Lower lobe of right lung (tissue), 2 donors: ENCODE measurements around the gene CKAP2. TPM values are rescaled to one million over a fixed set of nuclear protein-coding genes. Genes with fewer than 3 reads are reported as not detected.
"Not testable (repeated sequence)": the region's sequence is repeated elsewhere in the genome, so short reads cannot be mapped to it uniquely, and the experiment has no call there.

Source experiments
- ATAC-seq, 2 donors: fragments of 200-7000 bp; cut with Tn5 transposase; one replicate each; pipeline ENCODE4 v1.9.1; 2020 to 2022; ENCODE audit warnings: mild to moderate bottlenecking in 2 of 2, moderate library complexity in 2 of 2
- DNase-seq: peaks from one replicate; pipeline ENCODE4 v3.0.0-alpha.2; 2020
- H3K27ac ChIP-seq: fragments of 200-600 bp; one replicate; pipeline ENCODE4 v1.8.0; 2022
- H3K27me3 ChIP-seq: fragments of 200-600 bp; one replicate; pipeline ENCODE4 v1.8.0; 2022; ENCODE audit warnings: low read depth
- H3K36me3 ChIP-seq: fragments of 200-600 bp; one replicate; pipeline ENCODE4 v1.8.0; 2022; ENCODE audit warnings: mild to moderate bottlenecking
- H3K4me1 ChIP-seq: fragments of 200-600 bp; one replicate; pipeline ENCODE4 v1.8.0; 2022
- H3K4me3 ChIP-seq: fragments of 200-600 bp; one replicate; pipeline ENCODE4 v1.8.0; 2022; ENCODE audit warnings: mild to moderate bottlenecking
- H3K9me3 ChIP-seq: fragments of 200-600 bp; one replicate; pipeline ENCODE4 v1.8.0; 2022
- CTCF ChIP-seq: fragments of 200-600 bp; IDR thresholded peaks from one replicate; pipeline ENCODE4 v1.8.0; 2022; ENCODE audit warnings: antibody characterized with exemption, mild to moderate bottlenecking
- intact Hi-C: fragments of 100-400 bp; cut with DNase I; formaldehyde crosslinking; loops from one replicate; pipeline ENCODE4 v1.11.0; 2022
- long read RNA-seq: library from polyadenylated mRNA; unstranded; transcript quantifications from one replicate; pipeline ENCODE4 v2.0.0, GENCODE V29; 2021
- total RNA-seq: library from RNA; stranded (reverse); fragmentation: NEBNext Ultra II Directional; extraction: Animal tissue kit (Norgen Biotek cat#: 25700); gene quantifications from one replicate; pipeline ENCODE4 v1.2.1, GENCODE V29; 2021
- donor health status: DM: no; HTN: yes; CAD: no; lungs with severe emphysema.

The CKAP2 gene
- 10.4 TPM for total RNA-seq
- long read RNA-seq, partial matches to known transcripts = 1 of 5 reads
- long read RNA-seq, other reads (novel, unspliced or antisense) = 2 of 5 reads

GRCh38 chr13:52454820-52455676 is at the start of gene CKAP2:
TSS of gene CKAP2 (plus strand) at chr13:52455478. CDS start at chr13:52455557, 79 bp downstream.
- DNase-seq (peak; percentile 97), ATAC-seq (peak; percentile 95 to 96)
- H3K27me3 ChIP-seq = no peaks in the 10 kb centered on the region
- H3K4me1 ChIP-seq = peaks cover 17% of the 10 kb centered on the region
- H3K36me3 ChIP-seq = no peaks in the 10 kb centered on the region
- H3K27ac ChIP-seq = peak within 1 kb of the TSS; percentile 95
- peak within 1 kb of the TSS; percentile 69 for H3K4me3 ChIP-seq
- intact Hi-C loops = no loop called here
- H3K9me3 ChIP-seq = no peaks in the 10 kb centered on the region
- no peak for TF ChIP-seq CTCF

GRCh38 chr13:52405767-52406494 is 49.3 kb upstream of the CKAP2 start, which contains the start of gene THSD1:
TSS of gene THSD1 (minus strand) at chr13:52406172. CDS start at chr13:52402600, 3,572 bp downstream.
- DNase-seq (peak; percentile 69), ATAC-seq (peak; percentile 86 to 92)
- peak within 1 kb of the TSS; percentile 77 for H3K27ac ChIP-seq
- intact Hi-C loops = no loop called here
- TF ChIP-seq CTCF = no peak
- peak within 1 kb of the TSS; percentile 70 for H3K4me3 ChIP-seq
- H3K4me1 ChIP-seq = peaks cover 16% of the 10 kb centered on the region
- peaks cover 10% of the 10 kb centered on the region for H3K36me3 ChIP-seq
- no peaks in the 10 kb centered on the region for H3K9me3 ChIP-seq
- no peaks in the 10 kb centered on the region for H3K27me3 ChIP-seq

GRCh38 chr13:52406629-52407028 is 48.6 kb upstream of the CKAP2 start:
- H3K36me3 ChIP-seq = peaks cover 15% of the 10 kb centered on the region
- intact Hi-C loops = no loop called here
- H3K27ac ChIP-seq = peak overlapping the region; percentile 33
- no peaks in the 10 kb centered on the region for H3K9me3 ChIP-seq
- ATAC-seq (no peak), DNase-seq (no peak)
- no peaks in the 10 kb centered on the region for H3K27me3 ChIP-seq
- TF ChIP-seq CTCF = no peak
- peaks cover 16% of the 10 kb centered on the region for H3K4me1 ChIP-seq
- H3K4me3 ChIP-seq = peak overlapping the region; percentile 70

- peaks cover 16% of the 10 kb centered on the region for H3K4me1 ChIP-seq
- ATAC-seq, H3K27me3 ChIP-seq, DNase-seq, H3K9me3 ChIP-seq, H3K27ac ChIP-seq, H3K4me3 ChIP-seq, intact Hi-C loops: not testable (repeated sequence)
- H3K36me3 ChIP-seq = peaks cover 21% of the 10 kb centered on the region
These were observed 47.8 kb upstream of the CKAP2 start for GRCh38 chr13:52407436-52407835.

GRCh38 chr13:52408071-52408658 is 47.1 kb upstream of the CKAP2 start:
- H3K9me3 ChIP-seq, H3K4me3 ChIP-seq, H3K27ac ChIP-seq, ATAC-seq, DNase-seq, intact Hi-C loops, H3K27me3 ChIP-seq: not testable (repeated sequence)
- H3K4me1 ChIP-seq = peaks cover 16% of the 10 kb centered on the region
- peaks cover 29% of the 10 kb centered on the region for H3K36me3 ChIP-seq

GRCh38 chr13:52411629-52412028 is 43.6 kb upstream of the CKAP2 start:
- no peak overlapping the region for H3K4me3 ChIP-seq
- no peaks in the 10 kb centered on the region for H3K9me3 ChIP-seq
- intact Hi-C loops = no loop called here
- no peak for DNase-seq
- H3K36me3 ChIP-seq = peaks cover 62% of the 10 kb centered on the region
- no peak for ATAC-seq
- no peak for TF ChIP-seq CTCF
- H3K4me1 ChIP-seq = peaks cover 2% of the 10 kb centered on the region
- no peaks in the 10 kb centered on the region for H3K27me3 ChIP-seq
- H3K27ac ChIP-seq = no peak overlapping the region
